SU-DHL-6 (cell line): Measurements from ENCODE around the gene DGKK.

ENCODE experiments used
- H2AFZ ChIP-seq: fragments of 200-600 bp; sonication (generic); 2 replicates; pipeline ENCODE4 v1.6.1; 2014; ENCODE audit warnings: low read depth, mild to moderate bottlenecking, moderate library complexity, mixed read lengths, antibody characterized with exemption, low read length; ENCODE audit not compliant: severe bottlenecking
- H3F3A ChIP-seq: fragments of 200-600 bp; shearing (Covaris generic); 2 replicates; pipeline ENCODE4 v1.6.0; 2016; ENCODE audit warnings: antibody characterized with exemption, mild to moderate bottlenecking; ENCODE audit not compliant: insufficient read depth
- H3K27ac ChIP-seq: fragments of 200-600 bp; sonication (generic); 2 replicates; pipeline ENCODE4 v1.5.1; 2016; ENCODE audit warnings: low read depth, mild to moderate bottlenecking, low read length, moderate library complexity, mixed read lengths
- H3K27me3 ChIP-seq: fragments of 200-600 bp; sonication (generic), shearing (Covaris generic); 2 replicates; pipeline ENCODE4 v1.6.0; 2014; ENCODE audit warnings: mild to moderate bottlenecking, low read length
- H3K36me3 ChIP-seq: fragments of 200-600 bp; sonication (generic); 2 replicates; pipeline ENCODE4 v1.6.1; 2014; ENCODE audit warnings: mild to moderate bottlenecking, low read length, mixed read lengths
- H3K4me2 ChIP-seq: fragments of 300-600, 200-600 bp; shearing (Covaris generic), sonication (generic); 2 replicates; pipeline ENCODE4 v1.6.0; 2014; ENCODE audit warnings: low read length, low read depth, mild to moderate bottlenecking; ENCODE audit not compliant: poor library complexity, severe bottlenecking
- H3K4me3 ChIP-seq: fragments of 200-600 bp; sonication (generic); 2 replicates; pipeline ENCODE4 v1.5.1; 2014; ENCODE audit warnings: antibody characterized with exemption, low read length, mild to moderate bottlenecking, mixed read lengths; ENCODE audit not compliant: insufficient read depth, poor library complexity, severe bottlenecking
- H3K79me2 ChIP-seq: fragments of 200-600 bp; sonication (generic); 2 replicates; pipeline ENCODE4 v1.6.1; 2014; ENCODE audit warnings: mild to moderate bottlenecking, low read length, moderate library complexity; ENCODE audit not compliant: insufficient read depth
- H3K9ac ChIP-seq: fragments of 200-600 bp; sonication (generic); 2 replicates; pipeline ENCODE4 v1.7.0; 2014; ENCODE audit warnings: mild to moderate bottlenecking, low read length
- H3K9me2 ChIP-seq: fragments of 200-600 bp; sonication (generic); replicated peaks from 2 replicates; pipeline ENCODE4 v1.6.1; 2014; ENCODE audit warnings: low read length; ENCODE audit not compliant: insufficient read depth
- H3K9me3 ChIP-seq: fragments of 200-600 bp; sonication (generic); 2 replicates; pipeline ENCODE4 v1.6.1; 2014; ENCODE audit warnings: low read length, mixed read lengths; ENCODE audit not compliant: insufficient read depth
- H4K20me1 ChIP-seq: fragments of 200-600 bp; sonication (generic); 2 replicates; pipeline ENCODE4 v1.6.1; 2014; ENCODE audit warnings: low read depth, mild to moderate bottlenecking, antibody characterized with exemption, low read length, moderate library complexity, mixed read lengths
- EZH2phosphoT487 ChIP-seq: fragments of 200-600 bp; sonication (generic), shearing (Covaris generic); conservative IDR thresholded peaks from 2 replicates; pipeline ENCODE4 v1.6.1; 2018; ENCODE audit warnings: mild to moderate bottlenecking, antibody characterized with exemption, low read length, moderate library complexity, mixed read lengths
- TF ChIP-seq, protein P1 (sequence below): fragments of 200-600 bp; sonication (generic); IDR thresholded peaks from one replicate; pipeline ENCODE4 v1.5.1; 2017; ENCODE audit warnings: antibody characterized with exemption, mild to moderate bottlenecking, low read length, moderate library complexity; ENCODE audit not compliant: insufficient read depth, poor library complexity, severe bottlenecking

Gene DGKK

DNA sequence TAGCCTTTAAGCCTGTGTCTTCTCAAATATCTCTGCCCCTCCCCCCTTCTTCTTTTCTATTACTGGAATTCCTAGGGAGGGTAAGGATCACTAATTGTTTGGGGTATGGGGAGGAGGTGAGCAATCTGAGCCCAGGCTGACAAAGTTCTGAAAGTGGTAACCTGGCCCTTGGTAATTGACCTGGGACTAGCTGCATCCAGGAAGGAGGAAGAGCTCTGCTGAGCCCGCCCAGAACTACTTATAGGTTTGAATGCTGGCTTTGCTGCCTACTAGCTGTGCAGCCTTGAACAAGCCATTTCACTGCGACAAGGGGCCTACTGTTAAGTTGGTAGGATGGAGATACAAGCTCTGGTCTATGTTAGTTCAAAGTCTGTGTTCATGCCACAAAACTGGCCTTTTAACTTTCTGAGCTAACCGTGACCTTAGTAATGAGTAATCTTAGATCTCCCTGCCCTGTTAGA is 37.8 kb downstream of the DGKK start:
- Histone ChIP-seq H3K9me2 (no peaks in the 10 kb centered on the region), H4K20me1 (no peaks in the 10 kb centered on the region), H3K9ac (no peak overlapping the region), H3K79me2 (no peaks in the 10 kb centered on the region), H3F3A (no peaks in the 10 kb centered on the region), H3K27me3 (no peaks in the 10 kb centered on the region), H3K9me3 (no peaks in the 10 kb centered on the region), H3K36me3 (no peaks in the 10 kb centered on the region), H3K4me3 (no peak overlapping the region), H3K27ac (no peak overlapping the region), H2AFZ (no peak overlapping the region), H3K4me2 (no peak overlapping the region)
- TF ChIP-seq EZH2phosphoT487 = no peak
- TF ChIP-seq, protein P1, sequence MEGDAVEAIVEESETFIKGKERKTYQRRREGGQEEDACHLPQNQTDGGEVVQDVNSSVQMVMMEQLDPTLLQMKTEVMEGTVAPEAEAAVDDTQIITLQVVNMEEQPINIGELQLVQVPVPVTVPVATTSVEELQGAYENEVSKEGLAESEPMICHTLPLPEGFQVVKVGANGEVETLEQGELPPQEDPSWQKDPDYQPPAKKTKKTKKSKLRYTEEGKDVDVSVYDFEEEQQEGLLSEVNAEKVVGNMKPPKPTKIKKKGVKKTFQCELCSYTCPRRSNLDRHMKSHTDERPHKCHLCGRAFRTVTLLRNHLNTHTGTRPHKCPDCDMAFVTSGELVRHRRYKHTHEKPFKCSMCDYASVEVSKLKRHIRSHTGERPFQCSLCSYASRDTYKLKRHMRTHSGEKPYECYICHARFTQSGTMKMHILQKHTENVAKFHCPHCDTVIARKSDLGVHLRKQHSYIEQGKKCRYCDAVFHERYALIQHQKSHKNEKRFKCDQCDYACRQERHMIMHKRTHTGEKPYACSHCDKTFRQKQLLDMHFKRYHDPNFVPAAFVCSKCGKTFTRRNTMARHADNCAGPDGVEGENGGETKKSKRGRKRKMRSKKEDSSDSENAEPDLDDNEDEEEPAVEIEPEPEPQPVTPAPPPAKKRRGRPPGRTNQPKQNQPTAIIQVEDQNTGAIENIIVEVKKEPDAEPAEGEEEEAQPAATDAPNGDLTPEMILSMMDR = no peak

- Histone ChIP-seq H4K20me1 (no peaks in the 10 kb centered on the region), H3K79me2 (no peaks in the 10 kb centered on the region), H3K9me3 (no peaks in the 10 kb centered on the region), H3K9ac (no peak overlapping the region), H3K27me3 (no peaks in the 10 kb centered on the region), H3K9me2 (no peaks in the 10 kb centered on the region), H3K36me3 (no peaks in the 10 kb centered on the region), H3F3A (no peaks in the 10 kb centered on the region), H3K4me3 (no peak overlapping the region), H3K27ac (no peak overlapping the region), H2AFZ (no peak overlapping the region), H3K4me2 (no peak overlapping the region)
- TF ChIP-seq, protein P1 = no peak
- TF ChIP-seq EZH2phosphoT487 = no peak
Observed at GRCh38 chrX:50431623-50432022, 39.0 kb downstream of the DGKK start.

- Histone ChIP-seq H3K36me3 (no peaks in the 10 kb centered on the region), H3K9me2 (no peaks in the 10 kb centered on the region), H3F3A (no peaks in the 10 kb centered on the region), H3K9ac (no peak overlapping the region), H3K4me3 (no peak overlapping the region), H3K4me2 (no peak overlapping the region), H3K9me3 (no peaks in the 10 kb centered on the region), H4K20me1 (no peaks in the 10 kb centered on the region), H3K79me2 (no peaks in the 10 kb centered on the region), H3K27ac (no peak overlapping the region), H2AFZ (no peak overlapping the region), H3K27me3 (no peaks in the 10 kb centered on the region)
- TF ChIP-seq, protein P1 = no peak
- no peak for TF ChIP-seq EZH2phosphoT487
Observed at GRCh38 chrX:50430917-50431575, 39.6 kb downstream of the DGKK start.
